ENCODE data around the gene CDKL4.
"Not testable (repeated sequence)": the region's sequence is repeated elsewhere in the genome, so short reads cannot be mapped to it uniquely, and the experiment has no call there.

CDKL4 gene

DNA sequence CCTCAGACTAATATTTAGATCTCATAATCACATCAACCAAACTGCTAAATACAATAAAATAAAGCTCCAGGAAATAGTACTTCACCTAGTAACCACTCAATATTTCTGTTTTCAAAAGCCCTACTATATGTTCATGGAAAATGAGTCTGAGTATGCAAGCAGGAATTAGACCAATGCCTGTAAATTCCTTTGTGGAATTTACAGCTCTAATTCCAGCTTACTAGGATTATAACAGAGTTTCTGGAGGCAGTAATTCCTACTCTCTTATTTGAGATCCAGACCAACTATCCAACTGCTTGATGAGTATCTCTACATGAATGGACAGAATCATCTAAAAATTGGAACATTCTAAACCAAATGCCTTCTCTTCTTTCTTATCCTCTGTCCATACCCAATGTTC is 11.6 kb downstream of the CDKL4 start:
- DNase-seq = no peak

DNA sequence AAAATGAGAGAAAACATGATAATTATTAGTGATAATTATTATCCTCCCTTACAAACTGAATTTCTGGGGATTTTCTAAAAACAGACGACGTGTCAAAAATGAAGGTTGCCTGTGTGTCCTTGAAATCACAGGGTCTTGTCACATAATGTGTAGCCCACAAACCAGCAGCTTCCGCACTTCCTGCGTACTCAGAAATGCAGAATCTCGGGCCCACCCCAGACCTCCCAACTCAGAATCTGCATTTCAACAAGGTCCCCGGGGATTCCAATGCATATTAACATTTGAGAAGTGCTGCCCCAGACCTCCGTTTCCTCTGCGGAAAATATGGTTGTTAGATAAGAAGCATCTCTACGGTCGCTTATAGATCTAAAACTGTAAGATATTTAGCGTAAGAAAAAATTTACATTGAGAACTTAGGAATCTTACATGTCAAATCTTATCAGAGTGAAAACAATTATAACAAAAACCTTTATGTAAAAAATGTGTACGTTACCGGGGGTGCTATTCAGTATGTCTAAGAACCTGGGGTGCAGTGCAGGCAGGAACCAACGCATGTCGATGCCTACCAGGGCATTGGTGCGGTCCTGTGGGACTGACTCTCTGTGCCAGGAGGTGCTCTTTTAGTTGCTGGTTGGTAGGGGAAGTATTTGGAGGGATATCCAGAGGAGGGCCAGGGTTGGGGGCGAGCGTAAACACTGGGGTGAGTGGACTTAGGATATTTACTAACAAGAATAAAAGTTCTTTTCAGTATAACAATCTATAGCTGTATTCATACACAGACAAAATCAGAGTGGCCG is 15.2 kb downstream of the CDKL4 start:
- DNase-seq = peak in 1 of 58 donors; percentile 28

GRCh38 chr2:39227628-39228412 is 15.9 kb downstream of the CDKL4 start:
- peak in 56 of 58 donors; percentile 3 to 88 (median 54) for DNase-seq

DNA sequence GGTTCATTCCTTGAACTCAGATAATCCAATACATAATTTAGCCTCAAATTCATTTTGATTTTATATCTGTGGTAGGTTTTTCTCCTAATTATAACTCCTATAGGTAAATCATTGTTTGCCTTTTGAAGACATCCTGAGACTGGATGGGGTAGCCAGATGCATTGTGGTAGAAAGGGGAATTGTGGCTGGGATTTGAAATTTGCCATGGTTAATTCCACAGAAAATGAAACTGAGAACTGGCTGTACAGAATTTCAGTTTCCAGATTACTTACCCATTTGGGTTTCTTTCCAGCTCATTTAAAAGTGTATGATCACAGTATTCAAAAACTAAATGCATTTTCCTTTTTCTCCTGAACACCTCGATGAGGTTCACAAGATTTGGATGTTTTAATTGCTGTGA is 18.2 kb downstream of the CDKL4 start:
- no peak for DNase-seq

DNA sequence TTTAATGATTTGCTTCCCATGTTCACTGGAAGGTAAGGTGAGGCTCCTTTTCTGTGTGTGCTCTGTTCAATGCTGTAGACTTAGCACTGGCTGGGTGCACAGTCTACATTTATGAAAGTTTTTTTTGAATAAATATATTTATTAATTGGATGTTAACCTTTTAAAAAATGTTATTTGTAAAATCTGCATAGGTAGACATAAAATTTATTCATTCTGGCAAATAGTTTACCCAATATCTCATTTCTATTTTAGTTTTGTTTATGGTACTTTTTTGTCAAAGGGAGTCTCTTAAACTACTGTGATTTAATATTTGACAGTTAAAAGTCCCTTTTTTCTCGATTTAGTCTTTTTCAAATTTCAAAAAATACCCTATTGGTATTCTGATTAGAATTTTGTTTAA is 19.9 kb downstream of the CDKL4 start:
- no peak for DNase-seq

DNA sequence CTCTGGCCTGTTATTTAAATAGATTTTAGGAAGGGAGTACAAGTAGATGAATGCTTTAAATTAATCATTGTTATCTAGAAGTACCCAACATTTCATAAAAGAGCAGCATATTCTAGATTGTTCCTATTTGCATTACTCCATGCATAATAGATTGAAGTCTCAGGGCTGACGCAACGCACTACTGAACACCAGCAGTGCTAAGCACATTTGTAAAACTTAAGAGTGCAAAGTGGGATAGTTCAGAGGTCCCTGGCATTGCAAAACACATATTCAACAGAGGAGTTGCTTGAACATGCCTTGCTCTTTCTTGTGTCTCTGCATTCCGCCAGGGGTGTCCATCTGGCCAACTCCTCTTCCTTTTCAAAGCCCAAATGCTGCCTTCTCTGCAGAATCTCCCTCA is 22.3 kb downstream of the CDKL4 start:
- no peak for DNase-seq

GRCh38 chr2:39220136-39220535 is 23.6 kb downstream of the CDKL4 start:
- DNase-seq = no peak

DNA sequence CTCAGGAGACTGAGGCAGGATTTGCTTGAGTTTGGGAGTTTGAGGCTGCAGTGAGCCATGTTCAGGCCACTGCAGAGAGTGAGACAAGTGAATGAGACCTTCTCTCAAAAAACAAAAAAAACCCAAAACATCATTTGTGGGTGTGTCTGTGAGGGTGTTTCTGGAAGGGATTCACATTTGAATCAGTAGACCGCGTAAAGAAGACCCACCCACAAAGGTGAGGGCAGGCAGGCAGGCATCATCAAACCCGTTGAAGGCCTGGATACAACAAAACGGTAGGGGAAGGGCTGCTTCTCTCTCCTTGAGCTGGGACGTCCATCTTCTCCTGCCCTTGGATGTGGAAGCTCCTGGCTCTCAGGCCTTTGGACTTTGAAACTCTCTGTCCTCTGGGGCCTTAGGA is 25.4 kb downstream of the CDKL4 start:
- DNase-seq = no peak

DNA sequence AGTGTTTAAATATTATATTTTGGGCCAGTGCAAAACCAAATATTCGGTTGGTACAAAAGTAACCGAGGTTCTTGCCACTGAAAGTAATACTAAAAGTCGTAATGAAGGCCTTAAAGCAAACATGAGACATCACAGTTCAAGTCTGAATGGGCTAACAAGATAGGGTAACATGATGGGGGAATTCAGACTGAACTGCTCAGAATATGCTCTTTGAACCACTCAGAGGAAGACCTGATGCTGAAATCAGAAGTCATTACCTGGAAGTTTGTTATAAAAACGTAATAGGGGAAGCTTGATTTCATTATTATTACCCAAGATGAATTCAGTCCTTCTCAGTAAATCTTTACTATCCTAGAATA is 26.6 kb downstream of the CDKL4 start:
- no peak for DNase-seq

DNA sequence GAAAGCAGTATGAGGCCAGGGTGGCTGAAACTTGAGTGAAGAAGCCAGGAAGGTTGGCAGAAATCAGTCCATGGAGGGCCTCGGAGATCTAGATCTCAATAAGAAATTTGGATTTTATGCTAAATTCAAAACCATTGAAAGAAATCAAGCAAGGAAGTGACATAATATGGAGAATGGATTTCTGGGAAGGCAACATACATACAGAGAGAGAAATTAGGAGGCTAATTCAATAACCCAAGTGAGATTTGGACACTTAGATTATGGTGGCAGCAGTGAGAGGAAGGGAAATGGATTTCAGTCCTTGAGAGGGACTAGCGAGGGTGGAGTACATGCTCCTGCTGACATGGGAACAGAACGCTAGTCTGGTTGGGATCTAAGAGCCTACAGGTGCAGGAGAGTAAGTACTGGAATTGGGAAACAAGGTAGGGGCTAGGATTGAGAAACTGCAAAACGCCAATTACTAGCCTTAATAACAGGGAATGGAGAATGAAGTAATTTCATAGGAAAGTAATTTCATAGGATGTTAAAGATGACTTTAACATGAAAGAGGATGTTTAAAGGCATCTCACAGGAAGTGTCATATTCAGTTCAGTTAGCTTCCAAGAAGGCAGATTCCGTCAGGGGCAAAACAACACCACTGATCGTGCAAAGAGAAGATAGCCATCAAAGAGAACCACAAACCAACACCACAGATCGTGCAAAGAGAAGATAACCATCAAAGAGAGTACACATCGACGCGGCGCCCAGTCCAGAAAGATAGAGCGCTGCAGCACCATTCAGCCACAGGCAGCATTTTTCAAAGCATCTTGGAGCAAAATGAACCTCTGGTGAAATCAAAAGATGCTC is 27.2 kb downstream of the CDKL4 start:
- no peak for DNase-seq

- DNase-seq = peak in 1 of 58 donors; percentile 6
These were observed 28.2 kb downstream of the CDKL4 start for GRCh38 chr2:39215545-39215944.

- DNase-seq = no peak
These were observed 30.8 kb downstream of the CDKL4 start for GRCh38 chr2:39213015-39213414.

- no peak for DNase-seq
These were observed 32.9 kb downstream of the CDKL4 start for GRCh38 chr2:39210846-39211245.

DNA sequence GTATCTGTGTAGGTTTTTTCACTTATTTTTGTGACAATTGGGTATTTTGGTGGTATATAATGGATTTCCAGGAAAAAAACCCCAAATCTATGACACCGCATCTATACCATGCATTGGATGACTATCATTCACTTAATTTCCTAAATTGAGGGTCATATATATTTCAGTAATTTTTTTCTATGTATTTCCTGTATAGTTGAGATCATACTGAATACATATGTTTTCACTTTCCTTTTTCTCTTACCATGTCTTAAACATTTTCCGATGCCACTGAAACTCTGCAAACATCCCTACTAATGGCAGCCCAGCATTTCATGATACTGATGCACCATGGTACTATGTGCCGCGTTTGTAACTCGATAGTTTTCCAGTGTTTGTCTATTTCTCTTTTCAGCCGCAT is 40.4 kb downstream of the CDKL4 start:
- DNase-seq = no peak

DNA sequence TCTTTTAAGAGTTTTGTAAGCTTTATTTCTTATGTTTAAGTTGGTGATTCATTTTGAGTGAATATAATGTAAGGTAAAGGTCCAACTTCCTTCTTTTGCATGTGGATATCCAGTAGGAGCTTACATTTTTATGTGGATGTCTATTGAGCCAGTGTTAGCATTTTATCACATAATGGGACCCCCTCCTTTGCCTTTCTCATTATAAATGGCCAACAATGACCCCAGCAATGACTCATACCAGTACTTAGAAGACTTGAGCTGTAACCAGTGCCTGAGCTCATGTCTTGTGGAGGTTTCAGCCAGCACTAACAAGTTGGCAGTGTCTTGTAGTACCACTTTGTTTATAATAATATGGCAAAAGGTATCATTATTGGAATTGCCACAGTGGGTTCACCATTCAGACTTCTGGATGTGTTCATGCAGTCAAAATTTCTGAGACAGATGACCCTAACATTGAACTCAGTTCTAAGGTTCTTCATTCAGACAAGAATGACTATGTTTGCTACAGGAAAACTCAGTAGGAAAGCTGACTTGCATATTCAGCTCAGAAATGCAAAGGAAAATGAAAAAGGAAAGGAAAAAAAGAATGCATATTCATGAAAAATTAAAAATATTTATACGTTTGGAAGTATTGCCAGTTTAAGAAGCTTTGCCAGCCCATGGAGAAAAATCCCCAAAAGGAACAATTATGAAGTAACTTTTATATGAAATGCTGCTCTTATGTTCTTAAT is 41.0 kb downstream of the CDKL4 start:
- DNase-seq = no peak

- DNase-seq = not testable (repeated sequence)
These were observed 46.8 kb downstream of the CDKL4 start for GRCh38 chr2:39197003-39197402.

DNA sequence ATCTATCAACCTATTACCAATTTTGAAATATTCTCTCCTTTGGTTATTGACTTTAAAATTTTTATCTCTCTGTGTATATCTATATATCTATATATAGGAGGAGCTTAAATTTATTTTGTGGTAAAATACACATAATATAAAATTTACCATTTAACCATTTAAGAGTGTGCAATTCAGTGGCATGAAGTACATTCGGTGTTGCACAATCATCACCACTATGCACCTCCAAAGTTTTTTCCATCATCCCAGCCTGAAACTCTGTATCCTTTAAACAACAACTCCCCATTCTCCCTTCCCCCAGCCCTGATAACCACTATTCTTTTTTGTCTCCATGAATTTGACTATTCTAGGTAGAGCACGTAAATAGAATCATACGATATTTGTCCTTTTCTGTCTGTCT is 49.1 kb downstream of the CDKL4 start:
- no peak for DNase-seq

GRCh38 chr2:39188960-39189494 is 54.7 kb downstream of the CDKL4 start:
- no peak for DNase-seq

DNA sequence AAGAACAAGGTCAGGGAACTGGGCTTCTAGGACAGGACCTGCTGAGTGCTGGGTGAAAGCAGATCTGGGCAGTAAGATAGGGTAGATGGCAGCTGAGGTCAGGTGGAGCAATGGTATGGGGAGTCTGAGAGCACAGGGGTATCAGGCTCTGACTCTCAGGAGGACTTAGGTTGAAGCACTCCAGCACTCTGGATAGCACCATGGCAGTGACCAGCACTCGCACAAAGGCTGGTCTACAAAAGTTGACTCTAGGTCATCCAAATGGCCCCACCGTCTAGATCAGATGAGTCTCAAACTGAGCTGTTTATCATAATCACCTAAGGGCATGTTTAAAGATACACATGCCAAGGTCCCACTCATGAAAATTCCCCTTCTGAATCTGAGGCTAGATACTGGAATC is 60.1 kb downstream of the CDKL4 start:
- DNase-seq = no peak

- DNase-seq = no peak
These were observed 62.5 kb downstream of the CDKL4 start for GRCh38 chr2:39181297-39181696.
